CD4-positive, alpha-beta T cell treated with Interferon alpha-2 for 1 hour (primary cell): ENCODE data around the gene KCNS1.

ENCODE experiments used
- DNase-seq, 2 donors: peaks; one replicate each; pipeline ENCODE4 v3.0.0-alpha.2; 2020 to 2022

The KCNS1 gene

DNA sequence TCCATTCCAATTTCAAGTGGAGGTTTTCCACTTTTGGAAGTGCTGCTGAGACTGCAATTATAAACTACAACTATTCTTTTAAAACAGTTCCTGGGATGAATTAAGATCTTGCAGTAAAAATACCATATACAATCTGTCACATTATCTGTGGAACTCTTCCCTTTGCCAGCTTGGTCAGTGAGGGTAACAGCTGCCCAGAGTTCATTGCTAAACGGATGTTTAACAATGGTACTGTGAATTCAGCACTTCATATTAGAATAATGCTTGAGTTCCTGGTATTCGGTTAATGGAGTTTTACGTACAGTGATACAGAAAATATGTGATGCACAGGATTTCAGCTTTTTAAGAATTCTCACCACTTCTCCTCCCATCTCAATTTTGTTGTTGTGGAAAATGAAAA is 51.5 kb downstream of the KCNS1 start:
- DNase-seq = no peak

DNA sequence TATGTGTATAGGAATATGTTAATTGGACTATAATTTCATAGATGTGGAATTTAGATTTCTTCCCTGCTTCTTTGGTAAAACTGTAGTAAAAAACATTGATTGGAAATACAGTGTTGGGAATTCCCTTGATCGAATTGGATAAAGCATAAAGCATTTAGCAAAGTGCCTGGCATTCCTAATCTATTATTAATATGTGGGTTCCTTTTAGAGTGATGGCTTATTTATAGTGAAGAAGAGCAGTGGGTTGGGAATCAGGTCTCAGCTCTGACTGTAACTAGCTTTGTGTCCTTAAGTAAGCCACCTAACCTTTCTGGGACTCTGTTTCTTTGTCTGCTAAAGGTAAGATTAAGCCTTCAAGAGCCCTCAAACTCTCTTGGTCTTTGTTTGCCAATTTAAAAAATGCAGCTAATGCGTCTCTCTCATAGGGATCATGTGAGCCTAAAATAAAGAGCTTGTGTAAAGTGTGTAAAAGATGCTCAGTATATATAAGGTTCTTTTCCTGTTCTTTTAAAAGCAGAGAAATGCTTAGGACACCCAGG is 53.3 kb downstream of the KCNS1 start:
- no peak for DNase-seq

DNA sequence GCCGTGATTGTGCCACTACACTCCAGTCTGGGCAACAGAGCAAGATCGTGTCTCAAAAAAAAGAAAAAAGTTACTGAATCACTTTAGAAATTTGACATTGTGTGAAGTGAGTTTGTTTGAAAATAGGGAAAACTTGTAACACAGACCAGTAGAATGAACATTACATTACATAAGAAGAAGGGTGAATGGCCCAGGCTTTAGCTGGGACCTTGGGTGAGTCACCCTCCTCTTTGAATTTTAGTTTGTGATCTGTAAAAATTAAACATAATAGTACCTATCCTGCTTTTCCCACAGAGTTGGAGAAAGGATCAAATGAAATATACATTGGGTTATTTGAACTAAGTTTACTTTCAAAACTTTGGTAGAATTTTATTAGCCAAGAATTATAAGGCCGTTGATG is 56.3 kb downstream of the KCNS1 start:
- no peak for DNase-seq

DNA sequence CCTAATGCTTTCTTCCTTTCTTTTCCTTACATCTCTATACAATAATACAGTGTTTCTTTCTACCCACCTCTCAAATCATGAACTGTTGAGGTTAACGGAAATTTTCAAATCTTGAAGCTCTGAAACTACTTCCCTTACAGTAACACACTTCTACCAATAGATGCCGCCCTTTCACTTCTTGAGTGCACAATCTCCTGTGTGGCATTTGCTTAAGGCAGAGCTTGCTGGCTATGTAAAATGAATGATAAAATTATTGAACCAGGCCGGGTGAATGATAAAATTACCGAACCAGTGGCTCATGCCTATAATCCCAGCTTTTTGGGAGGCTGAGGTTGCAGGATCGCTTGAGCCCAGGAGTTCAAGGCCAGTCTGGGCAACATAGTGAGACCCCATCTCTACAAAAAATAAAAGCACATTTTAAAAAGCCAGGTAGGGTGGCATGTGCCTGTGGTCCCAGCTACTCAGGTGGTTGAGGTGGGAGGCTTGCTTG is 56.8 kb downstream of the KCNS1 start:
- peak; percentile 54 to 75 for DNase-seq

DNA sequence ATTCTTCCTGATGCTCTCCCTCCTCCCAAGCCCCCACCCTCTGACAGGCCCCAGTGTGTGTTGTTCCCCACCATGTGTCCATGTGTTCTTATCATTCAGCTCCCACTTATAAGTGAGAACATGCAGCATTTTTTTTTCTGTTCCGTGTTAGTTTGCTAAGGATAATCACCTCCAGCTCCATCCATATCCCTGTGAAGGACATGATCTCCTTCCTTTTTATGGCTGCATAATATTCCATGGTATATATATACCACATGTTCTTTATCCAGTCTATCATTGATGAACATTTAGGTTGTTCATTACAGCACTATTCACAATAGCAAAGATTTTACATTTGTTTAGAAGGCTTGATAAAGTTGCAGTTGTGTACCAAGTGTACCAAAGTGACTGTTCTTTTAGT is 57.9 kb downstream of the KCNS1 start:
- DNase-seq = no peak
